HEK293 (cell line): Measurements from ENCODE around the gene LPIN1.
A peak's percentile ranks its signal among the peaks of the same experiment; 100 is the strongest.

ENCODE experiments used
- FEZF1 ChIP-seq: fragments of 450-650 bp; formaldehyde crosslinking; IDR thresholded peaks from 2 replicates; pipeline ENCODE4 v1.5.1; 2016; ENCODE audit warnings: missing biosample characterization, missing genetic modification characterization
- HOXA7 ChIP-seq: sonication (generic); formaldehyde crosslinking; IDR thresholded peaks from 2 replicates; pipeline ENCODE4 v1.8.1; 2022; ENCODE audit warnings: missing genetic modification reagents, borderline replicate concordance
- PRDM1 ChIP-seq: fragments of 450-650 bp; formaldehyde crosslinking; IDR thresholded peaks from 2 replicates; pipeline ENCODE4; 2016; ENCODE audit warnings: missing biosample characterization, missing genetic modification characterization
- WT1 ChIP-seq: fragments of 450-650 bp; formaldehyde crosslinking; IDR thresholded peaks from 2 replicates; pipeline ENCODE4 v1.5.1; 2016; ENCODE audit warnings: missing biosample characterization, missing genetic modification characterization
- ZBTB20 ChIP-seq: fragments of 450-650 bp; formaldehyde crosslinking; IDR thresholded peaks from 2 replicates; pipeline ENCODE4 v1.5.1; 2016; ENCODE audit warnings: missing biosample characterization, missing genetic modification characterization
- ZBTB21 ChIP-seq: fragments of 450-650 bp; formaldehyde crosslinking; IDR thresholded peaks from 2 replicates; pipeline ENCODE4 v1.5.1; 2017; ENCODE audit warnings: missing biosample characterization, missing genetic modification characterization
- ZBTB8A ChIP-seq: fragments of 450-650 bp; formaldehyde crosslinking; IDR thresholded peaks from 2 replicates; pipeline ENCODE4 v1.5.1; 2016; ENCODE audit warnings: missing biosample characterization, missing genetic modification characterization
- ZFHX2 ChIP-seq: fragments of 450-650 bp; formaldehyde crosslinking; conservative IDR thresholded peaks from 2 replicates; pipeline ENCODE4 v1.5.1; 2016; ENCODE audit warnings: missing biosample characterization, missing genetic modification characterization
- ZNF157 ChIP-seq: fragments of 450-650 bp; formaldehyde crosslinking; IDR thresholded peaks from 2 replicates; pipeline ENCODE4 v1.5.1; 2016; ENCODE audit warnings: missing biosample characterization, missing genetic modification characterization
- ZNF174 ChIP-seq: fragments of 450-650 bp; formaldehyde crosslinking; IDR thresholded peaks from 2 replicates; pipeline ENCODE4 v1.5.0; 2017; ENCODE audit warnings: missing biosample characterization, mild to moderate bottlenecking, missing genetic modification characterization
- ZNF239 ChIP-seq: fragments of 450-650 bp; formaldehyde crosslinking; IDR thresholded peaks from 2 replicates; pipeline ENCODE4 v1.5.1; 2016; ENCODE audit warnings: missing biosample characterization, missing genetic modification characterization
- ZNF366 ChIP-seq: fragments of 450-650 bp; formaldehyde crosslinking; conservative IDR thresholded peaks from 2 replicates; pipeline ENCODE4 v1.5.1; 2016; ENCODE audit warnings: missing biosample characterization, missing genetic modification characterization
- ZNF37A ChIP-seq: fragments of 450-650 bp; IDR thresholded peaks from 2 replicates; pipeline ENCODE4 v1.5.1; 2018; ENCODE audit warnings: missing biosample characterization, missing genetic modification characterization
- ZNF394 ChIP-seq: fragments of 450-650 bp; formaldehyde crosslinking; IDR thresholded peaks from 2 replicates; pipeline ENCODE4 v1.5.1; 2016; ENCODE audit warnings: missing biosample characterization, missing genetic modification characterization, mild to moderate bottlenecking, moderate library complexity, borderline replicate concordance
- ZNF514 ChIP-seq: fragments of 450-650 bp; formaldehyde crosslinking; IDR thresholded peaks from 2 replicates; pipeline ENCODE4 v1.5.1; 2016; ENCODE audit warnings: missing biosample characterization, missing genetic modification characterization
- ZNF549 ChIP-seq: fragments of 450-650 bp; IDR thresholded peaks from 2 replicates; pipeline ENCODE4 v1.5.1; 2018; ENCODE audit warnings: missing biosample characterization, missing genetic modification characterization, mild to moderate bottlenecking, inconsistent platforms, moderate library complexity
- ZNF600 ChIP-seq: fragments of 450-650 bp; formaldehyde crosslinking; IDR thresholded peaks from 2 replicates; pipeline ENCODE4 v1.5.1; 2016; ENCODE audit warnings: missing biosample characterization, missing genetic modification characterization
- ZNF626 ChIP-seq: fragments of 450-650 bp; sonication (Bioruptor Pico); formaldehyde crosslinking; IDR thresholded peaks from 2 replicates; pipeline ENCODE4 v1.5.1; 2018; ENCODE audit warnings: missing biosample characterization, missing genetic modification characterization, inconsistent platforms
- ZNF629 ChIP-seq: fragments of 450-650 bp; formaldehyde crosslinking; IDR thresholded peaks from 2 replicates; pipeline ENCODE4 v1.5.1; 2017; ENCODE audit warnings: missing biosample characterization, missing genetic modification characterization
- ZNF747 ChIP-seq: fragments of 450-650 bp; formaldehyde crosslinking; IDR thresholded peaks from 2 replicates; pipeline ENCODE4 v1.5.1; 2016; ENCODE audit warnings: missing biosample characterization, missing genetic modification characterization
- ZNF76 ChIP-seq: fragments of 450-650 bp; formaldehyde crosslinking; IDR thresholded peaks from 2 replicates; pipeline ENCODE4; 2016; ENCODE audit warnings: low read depth, missing biosample characterization, missing genetic modification characterization, borderline replicate concordance
- TF ChIP-seq, protein P1 (sequence below): fragments of 450-650 bp; formaldehyde crosslinking; IDR thresholded peaks from 2 replicates; pipeline ENCODE4 v1.5.1; 2017; ENCODE audit warnings: missing biosample characterization, mild to moderate bottlenecking, missing genetic modification characterization, moderate library complexity
- TF ChIP-seq, protein P2 (sequence below): fragments of 450-650 bp; formaldehyde crosslinking; IDR thresholded peaks from 2 replicates; pipeline ENCODE4 v1.5.1; 2016; ENCODE audit warnings: missing biosample characterization, missing genetic modification characterization, low read depth
- TF ChIP-seq, protein P3 (sequence below): fragments of 450-650 bp; IDR thresholded peaks from 2 replicates; pipeline ENCODE4 v1.5.1; 2018; ENCODE audit warnings: missing biosample characterization, mild to moderate bottlenecking, missing genetic modification characterization
- TF ChIP-seq, protein P4 (sequence below): fragments of 450-650 bp; formaldehyde crosslinking; IDR thresholded peaks from 2 replicates; pipeline ENCODE4 v1.5.1; 2017; ENCODE audit warnings: missing biosample characterization, missing genetic modification characterization
- TF ChIP-seq, protein P5 (sequence below): fragments of 450-650 bp; formaldehyde crosslinking; IDR thresholded peaks from 2 replicates; pipeline ENCODE4 v1.5.1; 2017; ENCODE audit warnings: missing biosample characterization, missing genetic modification characterization
- TF ChIP-seq, protein P6 (sequence below): fragments of 450-650 bp; formaldehyde crosslinking; IDR thresholded peaks from 2 replicates; pipeline ENCODE4 v1.5.1; 2017; ENCODE audit warnings: missing biosample characterization, missing genetic modification characterization
- TF ChIP-seq, protein P7 (sequence below): fragments of 450-650 bp; formaldehyde crosslinking; IDR thresholded peaks from 2 replicates; pipeline ENCODE4 v1.5.1; 2016; ENCODE audit warnings: missing biosample characterization, missing genetic modification characterization

LPIN1 gene

DNA sequence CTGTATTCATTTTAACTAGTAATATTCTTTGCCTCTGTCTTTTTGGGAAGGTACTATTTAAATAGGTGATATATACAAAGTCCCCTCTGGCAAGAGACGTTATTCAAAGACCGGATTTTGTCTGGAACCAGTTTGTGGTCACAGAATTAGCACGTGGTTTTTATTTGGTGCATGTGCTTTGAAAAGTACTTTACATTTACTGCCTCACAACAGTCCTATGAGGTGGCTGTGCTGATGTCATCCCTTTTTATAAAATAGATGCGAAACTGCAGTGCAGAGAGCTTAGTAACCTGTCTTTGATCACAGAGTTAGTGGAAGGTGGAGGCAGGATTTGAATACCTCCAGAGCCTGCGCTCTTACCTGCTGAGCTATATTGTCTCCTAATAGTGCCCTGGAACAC, 4.0 kb downstream of the LPIN1 start (continued):
- TF ChIP-seq ZNF747 (tag by site-specific recombination), result no peak
- no peak for TF ChIP-seq ZBTB20 (tag by site-specific recombination)
- peak; percentile 30; the same call in 1 of the 2 replicates for TF ChIP-seq ZNF394 (tag by site-specific recombination)
- TF ChIP-seq ZNF239 (tag by site-specific recombination), result no peak
- TF ChIP-seq ZNF366 (tag by site-specific recombination), result peak; percentile 71
- no peak for TF ChIP-seq WT1 (tag by site-specific recombination)
- TF ChIP-seq, protein P1, sequence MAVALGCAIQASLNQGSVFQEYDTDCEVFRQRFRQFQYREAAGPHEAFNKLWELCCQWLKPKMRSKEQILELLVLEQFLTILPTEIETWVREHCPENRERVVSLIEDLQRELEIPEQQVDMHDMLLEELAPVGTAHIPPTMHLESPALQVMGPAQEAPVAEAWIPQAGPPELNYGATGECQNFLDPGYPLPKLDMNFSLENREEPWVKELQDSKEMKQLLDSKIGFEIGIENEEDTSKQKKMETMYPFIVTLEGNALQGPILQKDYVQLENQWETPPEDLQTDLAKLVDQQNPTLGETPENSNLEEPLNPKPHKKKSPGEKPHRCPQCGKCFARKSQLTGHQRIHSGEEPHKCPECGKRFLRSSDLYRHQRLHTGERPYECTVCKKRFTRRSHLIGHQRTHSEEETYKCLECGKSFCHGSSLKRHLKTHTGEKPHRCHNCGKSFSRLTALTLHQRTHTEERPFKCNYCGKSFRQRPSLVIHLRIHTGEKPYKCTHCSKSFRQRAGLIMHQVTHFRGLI (tag by site-specific recombination), result no peak
- no peak for TF ChIP-seq ZNF549 (tag by site-specific recombination)
- peak; percentile 12 for TF ChIP-seq ZNF600 (tag by site-specific recombination)
- TF ChIP-seq ZBTB8A (tag by site-specific recombination), result no peak
- TF ChIP-seq, protein P2, sequence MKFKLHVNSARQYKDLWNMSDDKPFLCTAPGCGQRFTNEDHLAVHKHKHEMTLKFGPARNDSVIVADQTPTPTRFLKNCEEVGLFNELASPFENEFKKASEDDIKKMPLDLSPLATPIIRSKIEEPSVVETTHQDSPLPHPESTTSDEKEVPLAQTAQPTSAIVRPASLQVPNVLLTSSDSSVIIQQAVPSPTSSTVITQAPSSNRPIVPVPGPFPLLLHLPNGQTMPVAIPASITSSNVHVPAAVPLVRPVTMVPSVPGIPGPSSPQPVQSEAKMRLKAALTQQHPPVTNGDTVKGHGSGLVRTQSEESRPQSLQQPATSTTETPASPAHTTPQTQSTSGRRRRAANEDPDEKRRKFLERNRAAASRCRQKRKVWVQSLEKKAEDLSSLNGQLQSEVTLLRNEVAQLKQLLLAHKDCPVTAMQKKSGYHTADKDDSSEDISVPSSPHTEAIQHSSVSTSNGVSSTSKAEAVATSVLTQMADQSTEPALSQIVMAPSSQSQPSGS (tag by site-specific recombination), result peak; percentile 61; the same call in 1 of the 2 replicates
- TF ChIP-seq, protein P3, sequence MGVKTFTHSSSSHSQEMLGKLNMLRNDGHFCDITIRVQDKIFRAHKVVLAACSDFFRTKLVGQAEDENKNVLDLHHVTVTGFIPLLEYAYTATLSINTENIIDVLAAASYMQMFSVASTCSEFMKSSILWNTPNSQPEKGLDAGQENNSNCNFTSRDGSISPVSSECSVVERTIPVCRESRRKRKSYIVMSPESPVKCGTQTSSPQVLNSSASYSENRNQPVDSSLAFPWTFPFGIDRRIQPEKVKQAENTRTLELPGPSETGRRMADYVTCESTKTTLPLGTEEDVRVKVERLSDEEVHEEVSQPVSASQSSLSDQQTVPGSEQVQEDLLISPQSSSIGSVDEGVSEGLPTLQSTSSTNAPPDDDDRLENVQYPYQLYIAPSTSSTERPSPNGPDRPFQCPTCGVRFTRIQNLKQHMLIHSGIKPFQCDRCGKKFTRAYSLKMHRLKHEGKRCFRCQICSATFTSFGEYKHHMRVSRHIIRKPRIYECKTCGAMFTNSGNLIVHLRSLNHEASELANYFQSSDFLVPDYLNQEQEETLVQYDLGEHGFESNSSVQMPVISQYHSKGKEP (tag by site-specific recombination), result peak; percentile 93
- TF ChIP-seq, protein P4, sequence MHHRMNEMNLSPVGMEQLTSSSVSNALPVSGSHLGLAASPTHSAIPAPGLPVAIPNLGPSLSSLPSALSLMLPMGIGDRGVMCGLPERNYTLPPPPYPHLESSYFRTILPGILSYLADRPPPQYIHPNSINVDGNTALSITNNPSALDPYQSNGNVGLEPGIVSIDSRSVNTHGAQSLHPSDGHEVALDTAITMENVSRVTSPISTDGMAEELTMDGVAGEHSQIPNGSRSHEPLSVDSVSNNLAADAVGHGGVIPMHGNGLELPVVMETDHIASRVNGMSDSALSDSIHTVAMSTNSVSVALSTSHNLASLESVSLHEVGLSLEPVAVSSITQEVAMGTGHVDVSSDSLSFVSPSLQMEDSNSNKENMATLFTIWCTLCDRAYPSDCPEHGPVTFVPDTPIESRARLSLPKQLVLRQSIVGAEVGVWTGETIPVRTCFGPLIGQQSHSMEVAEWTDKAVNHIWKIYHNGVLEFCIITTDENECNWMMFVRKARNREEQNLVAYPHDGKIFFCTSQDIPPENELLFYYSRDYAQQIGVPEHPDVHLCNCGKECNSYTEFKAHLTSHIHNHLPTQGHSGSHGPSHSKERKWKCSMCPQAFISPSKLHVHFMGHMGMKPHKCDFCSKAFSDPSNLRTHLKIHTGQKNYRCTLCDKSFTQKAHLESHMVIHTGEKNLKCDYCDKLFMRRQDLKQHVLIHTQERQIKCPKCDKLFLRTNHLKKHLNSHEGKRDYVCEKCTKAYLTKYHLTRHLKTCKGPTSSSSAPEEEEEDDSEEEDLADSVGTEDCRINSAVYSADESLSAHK (tag by site-specific recombination), result 0 out of 2 replicates have a peak, but pooled peaks have one; percentile 28
- TF ChIP-seq, protein P5, sequence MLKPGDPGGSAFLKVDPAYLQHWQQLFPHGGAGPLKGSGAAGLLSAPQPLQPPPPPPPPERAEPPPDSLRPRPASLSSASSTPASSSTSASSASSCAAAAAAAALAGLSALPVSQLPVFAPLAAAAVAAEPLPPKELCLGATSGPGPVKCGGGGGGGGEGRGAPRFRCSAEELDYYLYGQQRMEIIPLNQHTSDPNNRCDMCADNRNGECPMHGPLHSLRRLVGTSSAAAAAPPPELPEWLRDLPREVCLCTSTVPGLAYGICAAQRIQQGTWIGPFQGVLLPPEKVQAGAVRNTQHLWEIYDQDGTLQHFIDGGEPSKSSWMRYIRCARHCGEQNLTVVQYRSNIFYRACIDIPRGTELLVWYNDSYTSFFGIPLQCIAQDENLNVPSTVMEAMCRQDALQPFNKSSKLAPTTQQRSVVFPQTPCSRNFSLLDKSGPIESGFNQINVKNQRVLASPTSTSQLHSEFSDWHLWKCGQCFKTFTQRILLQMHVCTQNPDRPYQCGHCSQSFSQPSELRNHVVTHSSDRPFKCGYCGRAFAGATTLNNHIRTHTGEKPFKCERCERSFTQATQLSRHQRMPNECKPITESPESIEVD, result peak; percentile 49
- no peak for TF ChIP-seq ZNF174
- TF ChIP-seq, protein P6, sequence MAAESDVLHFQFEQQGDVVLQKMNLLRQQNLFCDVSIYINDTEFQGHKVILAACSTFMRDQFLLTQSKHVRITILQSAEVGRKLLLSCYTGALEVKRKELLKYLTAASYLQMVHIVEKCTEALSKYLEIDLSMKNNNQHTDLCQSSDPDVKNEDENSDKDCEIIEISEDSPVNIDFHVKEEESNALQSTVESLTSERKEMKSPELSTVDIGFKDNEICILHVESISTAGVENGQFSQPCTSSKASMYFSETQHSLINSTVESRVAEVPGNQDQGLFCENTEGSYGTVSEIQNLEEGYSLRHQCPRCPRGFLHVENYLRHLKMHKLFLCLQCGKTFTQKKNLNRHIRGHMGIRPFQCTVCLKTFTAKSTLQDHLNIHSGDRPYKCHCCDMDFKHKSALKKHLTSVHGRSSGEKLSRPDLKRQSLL (tag by site-specific recombination), result no peak
- no peak for TF ChIP-seq HOXA7 (CRISPR knock-in tag)
- peak; percentile 54 for TF ChIP-seq FEZF1 (tag by site-specific recombination)
- no peak for TF ChIP-seq ZNF626
- TF ChIP-seq PRDM1, result no peak
- TF ChIP-seq ZNF157 (tag by site-specific recombination), result no peak
- TF ChIP-seq ZNF76 (tag by site-specific recombination), result no peak
- TF ChIP-seq, protein P7, sequence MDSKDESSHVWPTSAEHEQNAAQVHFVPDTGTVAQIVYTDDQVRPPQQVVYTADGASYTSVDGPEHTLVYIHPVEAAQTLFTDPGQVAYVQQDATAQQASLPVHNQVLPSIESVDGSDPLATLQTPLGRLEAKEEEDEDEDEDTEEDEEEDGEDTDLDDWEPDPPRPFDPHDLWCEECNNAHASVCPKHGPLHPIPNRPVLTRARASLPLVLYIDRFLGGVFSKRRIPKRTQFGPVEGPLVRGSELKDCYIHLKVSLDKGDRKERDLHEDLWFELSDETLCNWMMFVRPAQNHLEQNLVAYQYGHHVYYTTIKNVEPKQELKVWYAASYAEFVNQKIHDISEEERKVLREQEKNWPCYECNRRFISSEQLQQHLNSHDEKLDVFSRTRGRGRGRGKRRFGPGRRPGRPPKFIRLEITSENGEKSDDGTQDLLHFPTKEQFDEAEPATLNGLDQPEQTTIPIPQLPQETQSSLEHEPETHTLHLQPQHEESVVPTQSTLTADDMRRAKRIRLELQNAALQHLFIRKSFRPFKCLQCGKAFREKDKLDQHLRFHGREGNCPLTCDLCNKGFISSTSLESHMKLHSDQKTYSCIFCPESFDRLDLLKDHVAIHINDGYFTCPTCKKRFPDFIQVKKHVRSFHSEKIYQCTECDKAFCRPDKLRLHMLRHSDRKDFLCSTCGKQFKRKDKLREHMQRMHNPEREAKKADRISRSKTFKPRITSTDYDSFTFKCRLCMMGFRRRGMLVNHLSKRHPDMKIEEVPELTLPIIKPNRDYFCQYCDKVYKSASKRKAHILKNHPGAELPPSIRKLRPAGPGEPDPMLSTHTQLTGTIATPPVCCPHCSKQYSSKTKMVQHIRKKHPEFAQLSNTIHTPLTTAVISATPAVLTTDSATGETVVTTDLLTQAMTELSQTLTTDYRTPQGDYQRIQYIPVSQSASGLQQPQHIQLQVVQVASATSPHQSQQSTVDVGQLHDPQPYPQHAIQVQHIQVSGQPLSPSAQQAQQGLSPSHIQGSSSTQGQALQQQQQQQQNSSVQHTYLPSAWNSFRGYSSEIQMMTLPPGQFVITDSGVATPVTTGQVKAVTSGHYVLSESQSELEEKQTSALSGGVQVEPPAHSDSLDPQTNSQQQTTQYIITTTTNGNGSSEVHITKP (tag by site-specific recombination), result peak; percentile 67
- peak; percentile 92 for TF ChIP-seq ZNF629 (tag by site-specific recombination)
- no peak for TF ChIP-seq ZNF514
- peak; percentile 74 for TF ChIP-seq ZBTB21
- TF ChIP-seq ZFHX2 (tag by site-specific recombination), result no peak
- TF ChIP-seq ZNF37A (tag by site-specific recombination), result no peak
